HEK293 (cell line): ENCODE measurements around the gene DUSP16.

Source experiments
- CTCF ChIA-PET: fragments of 350-600 bp; formaldehyde crosslinking; extraction: SDS; loops from one replicate; lab custom pipeline; 2021; ENCODE audit warnings: antibody characterized with exemption; lab: Yijun Ruan, JAX
- POLR2A ChIA-PET: fragments of 300-600 bp; formaldehyde crosslinking; extraction: SDS; loops from one replicate; lab custom pipeline; 2020; ENCODE audit warnings: antibody characterized with exemption, inconsistent platforms; lab: Yijun Ruan, JAX
- H3K27ac ChIP-seq: fragments of 200-500 bp; sonication (Bioruptor generic); 2 replicates; pipeline ENCODE4 v1.5.1; 2014; ENCODE audit warnings: low read depth, low read length, control low read depth, inconsistent platforms; ENCODE audit errors: extremely low read depth
- H3K36me3 ChIP-seq, 2 experiments: fragments of 200-500 bp in 1 of 2; sonication (Bioruptor generic) in 1 of 2; 1 replicate in 1 of 2; 2 replicates in 1 of 2; pipeline ENCODE4 v1.5.1; 2014 to 2017; ENCODE audit warnings: inconsistent platforms in 2 of 2, low read length in 2 of 2; ENCODE audit not compliant: control insufficient read depth in 2 of 2, insufficient read depth in 1 of 2
- H3K4me1 ChIP-seq: fragments of 200-500 bp; sonication (Bioruptor generic); 2 replicates; pipeline ENCODE4 v1.5.1; 2014; ENCODE audit warnings: mild to moderate bottlenecking, low read length, inconsistent platforms; ENCODE audit not compliant: control insufficient read depth, insufficient read depth
- H3K4me3 ChIP-seq: 2 replicates; pipeline ENCODE4 v1.5.1; 2011; ENCODE audit warnings: low read depth, mild to moderate bottlenecking, control low read depth, low read length, moderate library complexity
- H3K9me3 ChIP-seq: fragments of 200-500 bp; sonication (Bioruptor generic); 2 replicates; pipeline ENCODE4 v1.5.1; 2014; ENCODE audit warnings: low read depth, low read length, inconsistent platforms; ENCODE audit not compliant: control insufficient read depth, insufficient read depth
- KLF7 ChIP-seq: fragments of 450-650 bp; formaldehyde crosslinking; IDR thresholded peaks from 2 replicates; pipeline ENCODE4 v1.5.1; 2016; ENCODE audit warnings: missing biosample characterization, missing genetic modification characterization, borderline replicate concordance
- ZFHX2 ChIP-seq: fragments of 450-650 bp; formaldehyde crosslinking; conservative IDR thresholded peaks from 2 replicates; pipeline ENCODE4 v1.5.1; 2016; ENCODE audit warnings: missing biosample characterization, missing genetic modification characterization
- ZFP41 ChIP-seq: fragments of 450-650 bp; formaldehyde crosslinking; IDR thresholded peaks from 2 replicates; pipeline ENCODE4 v1.5.1; 2016; ENCODE audit warnings: missing biosample characterization, missing genetic modification characterization, borderline replicate concordance
- ZNF174 ChIP-seq: fragments of 450-650 bp; formaldehyde crosslinking; IDR thresholded peaks from 2 replicates; pipeline ENCODE4 v1.5.0; 2017; ENCODE audit warnings: missing biosample characterization, mild to moderate bottlenecking, missing genetic modification characterization

Gene DUSP16

GRCh38 chr12:12425001-12425400 is 137.7 kb downstream of the DUSP16 start:
- no peaks in the 10 kb centered on the region for H3K4me1 ChIP-seq
- no peak overlapping the region for H3K27ac ChIP-seq
- peaks cover 2% of the 10 kb centered on the region; the same call in 1 of the 2 replicates for H3K9me3 ChIP-seq
- no peak overlapping the region for H3K4me3 ChIP-seq
- ChIA-PET POLR2A (no interaction called here), CTCF (no interaction called here)
- H3K36me3 ChIP-seq: no peaks in the 10 kb centered on the region
- TF ChIP-seq ZNF174 (no peak), KLF7 (no peak), ZFP41 (tag by site-specific recombination) (no peak), ZFHX2 (tag by site-specific recombination) (no peak)
- TF ChIP-seq, all 188 proteins: peak for 0
